Activated CD4-positive, alpha-beta memory T cell treated with anti-CD3 and anti-CD28 coated beads, Interleukin-2, amount 10 ng/mL, durations not matched to agents 7 days and 5 days (primary cell): Measurements from ENCODE around the gene IMP3. TPM values are rescaled to one million over a fixed set of nuclear protein-coding genes. Genes with fewer than 3 reads are reported as not detected.
"Not testable (repeated sequence)": the region's sequence is repeated elsewhere in the genome, so short reads cannot be mapped to it uniquely, and the experiment has no call there.

Experiments
- CTCF ChIA-PET: fragments of 350-600 bp; sonication (Branson Sonifier 250); formaldehyde crosslinking; loops from one replicate; lab custom pipeline; 2021; ENCODE audit warnings: antibody characterized with exemption, inconsistent platforms; lab: Charles Lee
- POLR2A ChIA-PET: fragments of 350-600 bp; sonication (Branson Sonifier 250); formaldehyde crosslinking; loops from one replicate; lab custom pipeline; 2021; ENCODE audit warnings: antibody characterized with exemption; lab: Charles Lee
- DNase-seq: peaks from one replicate; pipeline ENCODE4 v3.0.0-alpha.2; 2020
- H3K27ac Mint-ChIP-seq: one replicate; pipeline ENCODE4 v1.8.0; 2021; ENCODE audit warnings: mild to moderate bottlenecking, mixed read lengths
- H3K27me3 Mint-ChIP-seq: one replicate; pipeline ENCODE4 v1.8.0; 2021; ENCODE audit warnings: mixed read lengths
- H3K36me3 Mint-ChIP-seq: one replicate; pipeline ENCODE4 v1.8.0; 2021; ENCODE audit warnings: low read depth, mixed read lengths
- H3K4me1 Mint-ChIP-seq: one replicate; pipeline ENCODE4 v1.8.0; 2021; ENCODE audit warnings: mixed read lengths
- H3K4me3 Mint-ChIP-seq: one replicate; pipeline ENCODE4 v1.8.0; 2021; ENCODE audit warnings: mild to moderate bottlenecking, mixed read lengths
- H3K9me3 Mint-ChIP-seq: one replicate; pipeline ENCODE4 v1.8.0; 2021; ENCODE audit warnings: mixed read lengths
- total RNA-seq, 2 experiments: library from RNA; stranded (reverse); gene quantifications; one replicate each; pipeline ENCODE4 v1.2.3, GENCODE V29; 2021

The IMP3 gene
- total RNA-seq, 2 experiments from 2014 or later, result 72.3 to 75.5 TPM

DNA sequence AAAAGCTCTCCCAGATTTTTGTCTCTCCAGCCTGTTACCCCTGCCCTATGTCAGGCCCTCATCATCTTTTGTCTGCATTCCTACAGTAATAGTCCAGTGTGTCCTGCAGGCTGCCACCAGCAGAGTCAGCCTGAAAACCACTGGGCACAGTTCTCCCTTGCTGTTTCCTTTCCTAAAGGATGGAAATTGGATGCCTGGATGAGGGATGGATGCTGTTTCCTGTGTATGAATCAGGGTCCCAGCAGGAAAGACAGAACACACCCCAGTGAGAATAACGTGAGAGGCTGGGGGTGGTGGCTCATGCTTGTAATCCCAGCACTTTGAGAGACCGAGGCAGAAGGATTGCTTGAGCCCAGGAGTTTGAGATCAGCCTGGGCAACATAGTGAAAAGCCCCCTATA is 4.4 kb upstream of the IMP3 start:
- Mint-ChIP-seq H3K36me3 (peaks cover 3% of the 10 kb centered on the region), H3K4me3 (no peak overlapping the region), H3K4me1 (peaks cover 19% of the 10 kb centered on the region), H3K9me3 (no peaks in the 10 kb centered on the region), H3K27me3 (peaks cover 10% of the 10 kb centered on the region), H3K27ac (no peak overlapping the region)
- ChIA-PET CTCF (interaction anchor here (1.1 kb wide), 1 partner anchor 277 kb away, joined by 4 read pairs; no protein-coding TSS in a partner anchor), POLR2A (interaction anchor here (1.1 kb wide), 1 partner anchor 38 kb away, joined by 3 read pairs; no protein-coding TSS in a partner anchor)
- DNase-seq, result no peak

DNA sequence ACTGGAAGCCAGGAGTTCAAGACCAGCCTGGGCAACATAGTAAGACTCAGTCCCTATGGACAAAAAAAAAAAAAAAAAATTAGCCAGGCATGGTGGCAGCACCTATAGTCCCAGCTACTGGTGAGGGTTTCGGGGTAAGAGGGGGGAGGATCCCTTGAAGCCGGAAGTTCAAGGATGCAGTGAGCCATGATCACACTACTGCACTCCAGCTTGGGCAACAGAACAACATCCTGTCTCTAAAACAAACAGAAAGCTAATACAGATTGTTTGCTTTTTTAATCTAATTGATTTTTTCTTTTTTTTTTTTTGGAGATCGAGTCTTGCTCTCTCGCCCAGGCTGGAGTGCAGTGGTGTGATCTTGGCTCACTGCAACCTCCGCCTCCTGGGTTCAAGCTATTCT is 1.6 kb upstream of the IMP3 start:
- Mint-ChIP-seq H3K4me3 (no peak overlapping the region), H3K36me3 (peaks cover 23% of the 10 kb centered on the region), H3K27me3 (peaks cover 3% of the 10 kb centered on the region), H3K4me1 (peaks cover 34% of the 10 kb centered on the region), H3K27ac (no peak overlapping the region), H3K9me3 (no peaks in the 10 kb centered on the region)
- DNase-seq, result no peak
- ChIA-PET POLR2A (interaction anchor here (4.0 to 8.9 kb wide), 7 partner anchors 10 to 273 kb away, joined by 20 to 188 read pairs (median 78); partner anchors contain the start of genes MAN2C1, PTPN9, SIN3A and SNUPN), CTCF (interaction anchor here (0.8 to 6.4 kb wide), 11 partner anchors 10 to 274 kb away, joined by 3 to 56 read pairs (median 22); partner anchors contain the start of genes MAN2C1, PTPN9, SIN3A and SNUPN)

DNA sequence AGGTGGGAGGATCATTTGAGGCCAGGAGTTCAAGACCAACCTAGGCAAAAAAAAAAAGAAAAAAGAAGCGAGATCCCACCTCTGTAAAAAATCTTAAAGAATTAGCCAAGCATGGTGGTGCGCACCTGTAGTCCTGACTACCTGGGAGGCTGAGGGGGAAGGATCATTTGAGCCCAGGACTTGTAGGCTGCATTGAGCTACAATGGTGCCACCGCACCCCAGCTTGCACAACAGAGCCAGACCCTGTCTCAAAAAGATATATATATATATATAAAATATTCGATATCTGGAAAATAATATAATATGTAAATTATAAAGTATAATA is 1.1 kb upstream of the IMP3 start:
- H3K36me3 Mint-ChIP-seq, result peaks cover 23% of the 10 kb centered on the region
- H3K9me3 Mint-ChIP-seq, result no peaks in the 10 kb centered on the region
- H3K4me1 Mint-ChIP-seq, result peaks cover 36% of the 10 kb centered on the region
- ChIA-PET CTCF (interaction anchor here (0.8 to 6.4 kb wide), 15 partner anchors 11 to 273 kb away, joined by 3 to 56 read pairs (median 6); partner anchors contain the start of genes MAN2C1, PTPN9, SIN3A and SNUPN), POLR2A (interaction anchor here (1.5 to 8.9 kb wide), 10 partner anchors 10 to 273 kb away, joined by 6 to 188 read pairs (median 60); partner anchors contain the start of genes MAN2C1, PTPN9, SIN3A and SNUPN)
- peak overlapping the region; percentile 94 for H3K27ac Mint-ChIP-seq
- H3K27me3 Mint-ChIP-seq, result no peaks in the 10 kb centered on the region
- H3K4me3 Mint-ChIP-seq, result peak overlapping the region; percentile 86
- DNase-seq, result peak; percentile 19

DNA sequence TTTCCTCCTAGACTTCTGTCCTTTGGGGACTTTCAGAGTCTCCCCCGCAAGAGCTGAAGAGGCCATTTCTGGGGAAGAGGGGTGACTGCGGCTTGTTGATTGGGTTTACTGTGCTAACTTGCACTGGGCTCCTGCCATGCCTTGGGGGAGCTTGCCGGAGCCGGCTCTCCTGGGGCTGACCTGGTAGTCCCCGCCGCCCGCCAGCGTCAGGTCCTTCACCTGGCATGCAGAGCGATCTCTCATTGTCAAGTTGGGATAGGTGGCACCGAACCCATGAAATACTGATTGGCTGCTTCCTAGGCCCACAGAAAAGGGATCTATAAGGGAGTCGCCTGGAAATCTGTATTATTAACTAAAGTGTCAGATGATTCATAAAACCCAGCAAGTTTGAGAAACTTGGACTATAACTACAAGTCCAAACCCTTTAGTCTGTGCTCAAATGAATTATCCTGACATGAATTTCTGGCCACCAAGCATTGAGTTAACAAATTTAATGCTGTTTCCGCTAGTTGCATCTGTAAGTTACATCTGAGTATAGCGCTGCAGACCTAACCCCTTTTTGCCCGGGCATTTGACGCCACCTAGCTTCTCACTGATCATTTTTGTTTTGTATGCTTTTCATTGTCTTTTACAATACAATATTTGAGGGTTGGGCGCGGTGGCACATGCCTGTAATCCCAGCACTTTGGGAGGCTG is 607 bp upstream of the IMP3 start:
- Mint-ChIP-seq H3K4me1 (peaks cover 41% of the 10 kb centered on the region), H3K9me3 (no peaks in the 10 kb centered on the region), H3K27me3 (no peaks in the 10 kb centered on the region), H3K27ac (peak overlapping the region; percentile 94), H3K36me3 (peaks cover 23% of the 10 kb centered on the region), H3K4me3 (peak overlapping the region; percentile 86)
- ChIA-PET POLR2A (interaction anchor here (0.6 to 8.9 kb wide), 33 partner anchors 9 to 617 kb away, joined by 3 to 188 read pairs (median 5); partner anchors contain the start of genes COMMD4, FBXO22, MAN2C1 and PPCDC), CTCF (interaction anchor here (0.6 to 6.4 kb wide), 21 partner anchors 10 to 869 kb away, joined by 3 to 56 read pairs (median 5); partner anchors contain the start of genes MAN2C1, PTPN9, SIN3A and SNUPN)
- peak; percentile 73 for DNase-seq

DNA sequence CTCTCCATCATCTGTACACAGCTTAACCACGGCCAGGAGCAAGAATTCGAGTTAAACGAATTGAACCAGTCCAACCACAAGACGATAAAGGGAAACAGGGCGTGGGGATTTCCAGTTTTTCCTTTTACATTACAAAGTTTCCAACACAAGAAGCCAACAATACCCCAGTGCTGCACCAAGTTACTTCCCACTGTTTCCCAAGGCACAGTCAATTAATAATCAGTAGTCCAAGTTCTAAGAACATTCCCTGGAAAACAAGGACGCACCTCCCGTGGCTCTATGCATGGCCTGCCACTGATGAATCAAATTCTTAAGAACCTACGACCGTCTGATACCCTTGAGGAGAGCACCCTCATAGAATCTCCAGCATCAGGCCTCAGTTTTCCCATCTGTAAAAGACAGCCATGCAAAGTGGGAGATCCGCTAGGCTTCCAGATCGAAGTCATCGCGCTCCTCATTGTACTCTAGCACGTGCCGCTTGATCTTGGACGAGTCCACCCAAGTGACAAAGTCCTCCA is 774 bp downstream of the IMP3 start:
- POLR2A ChIA-PET, result interaction anchor here (0.7 to 8.9 kb wide), 34 partner anchors 8 to 616 kb away, joined by 3 to 188 read pairs (median 5); partner anchors contain the start of genes COMMD4, MAN2C1, PPCDC and PTPN9

DNA sequence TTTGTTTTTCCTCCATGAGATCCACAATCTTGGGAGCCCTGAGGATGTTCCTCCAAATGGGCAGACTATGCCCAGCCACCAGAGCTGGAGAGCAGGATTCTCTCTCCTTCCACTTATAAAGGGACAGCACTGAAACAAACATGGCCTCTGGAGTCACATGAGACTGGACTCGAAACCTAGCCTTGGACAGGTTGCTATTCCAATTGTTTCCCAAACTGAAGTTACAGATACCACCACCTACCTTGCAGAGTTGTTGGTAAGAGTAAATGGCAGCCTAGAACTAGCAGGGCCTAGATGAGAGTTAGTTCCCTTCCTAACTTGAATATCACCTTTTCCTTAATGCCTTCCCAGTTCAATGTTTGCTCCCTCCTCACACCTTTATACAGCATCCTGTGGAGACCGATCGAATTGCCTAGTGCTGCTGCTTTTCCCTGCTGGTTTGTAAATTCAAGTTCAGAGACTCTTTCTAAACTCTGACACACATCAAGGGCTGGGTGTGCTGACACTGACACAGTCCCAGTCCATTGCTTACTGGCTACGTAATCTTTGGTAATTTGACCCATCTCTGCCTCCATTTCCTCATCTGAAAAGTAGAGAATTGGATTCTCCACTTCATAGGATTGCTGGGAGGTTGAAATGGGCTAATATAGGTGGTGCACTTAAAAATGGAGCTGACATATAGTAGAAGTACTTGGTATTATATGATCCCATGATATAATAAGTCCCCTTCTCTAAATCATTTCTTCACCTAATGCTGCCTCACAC is 2.6 kb downstream of the IMP3 start:
- Mint-ChIP-seq H3K27me3 (no peaks in the 10 kb centered on the region), H3K4me1 (peaks cover 43% of the 10 kb centered on the region), H3K4me3 (peak overlapping the region; percentile 86), H3K27ac (no peak overlapping the region), H3K36me3 (peaks cover 23% of the 10 kb centered on the region), H3K9me3 (no peaks in the 10 kb centered on the region)
- POLR2A ChIA-PET, result interaction anchor here (1.0 to 8.9 kb wide), 9 partner anchors 10 to 269 kb away, joined by 3 to 188 read pairs (median 74); partner anchors contain the start of genes MAN2C1, PTPN9, SIN3A and SNUPN
- DNase-seq, result no peak
- CTCF ChIA-PET, result interaction anchor here (1.0 to 6.4 kb wide), 6 partner anchors 11 to 269 kb away, joined by 3 to 56 read pairs (median 6); partner anchors contain the start of genes MAN2C1, PTPN9 and SNUPN

More for the DNA sequence above, 774 bp downstream of the IMP3 start:
- peak overlapping the region; percentile 86 for H3K4me3 Mint-ChIP-seq
- CTCF ChIA-PET, result interaction anchor here (0.9 to 6.4 kb wide), 14 partner anchors 9 to 271 kb away, joined by 3 to 56 read pairs (median 12); partner anchors contain the start of genes MAN2C1, PTPN9, SIN3A and SNUPN
- peaks cover 23% of the 10 kb centered on the region for H3K36me3 Mint-ChIP-seq
- H3K9me3 Mint-ChIP-seq, result no peaks in the 10 kb centered on the region
- H3K4me1 Mint-ChIP-seq, result peaks cover 43% of the 10 kb centered on the region
- DNase-seq, result no peak
- peak overlapping the region; percentile 94 for H3K27ac Mint-ChIP-seq
- no peaks in the 10 kb centered on the region for H3K27me3 Mint-ChIP-seq

DNA sequence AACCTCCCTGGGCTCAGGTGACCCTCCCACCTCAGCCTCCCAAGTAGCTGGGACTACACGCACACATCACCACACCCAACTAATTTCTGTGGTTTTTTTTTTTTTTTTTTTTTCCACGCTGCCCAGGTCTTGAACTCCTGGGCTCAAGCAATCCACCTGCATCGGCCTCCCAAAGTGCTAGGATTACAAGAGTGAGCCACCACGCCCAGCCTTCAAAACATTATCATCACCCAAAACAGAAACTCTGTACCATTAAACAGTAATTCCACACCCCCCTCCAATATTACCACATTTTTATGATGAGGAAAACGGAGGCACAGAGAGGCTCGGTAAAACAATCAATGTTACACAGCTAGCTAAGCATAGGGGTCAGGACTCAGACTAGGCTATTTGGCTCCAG is 4.0 kb downstream of the IMP3 start:
- peaks cover 23% of the 10 kb centered on the region for H3K36me3 Mint-ChIP-seq
- no peak overlapping the region for H3K4me3 Mint-ChIP-seq
- POLR2A ChIA-PET, result interaction anchor here (1.3 to 8.9 kb wide), 2 partner anchors 10 to 57 kb away, joined by 4 to 162 read pairs; partner anchors contain the start of genes PTPN9 and SNUPN
- DNase-seq, result no peak
- peaks cover 37% of the 10 kb centered on the region for H3K4me1 Mint-ChIP-seq
- no peak overlapping the region for H3K27ac Mint-ChIP-seq
- H3K27me3 Mint-ChIP-seq, result no peaks in the 10 kb centered on the region
- CTCF ChIA-PET, result interaction anchor here (1.1 to 6.4 kb wide), 3 partner anchors 10 to 127 kb away, joined by 3 to 56 read pairs (median 4); partner anchors contain the start of genes SNUPN and SNX33
- no peaks in the 10 kb centered on the region for H3K9me3 Mint-ChIP-seq

DNA sequence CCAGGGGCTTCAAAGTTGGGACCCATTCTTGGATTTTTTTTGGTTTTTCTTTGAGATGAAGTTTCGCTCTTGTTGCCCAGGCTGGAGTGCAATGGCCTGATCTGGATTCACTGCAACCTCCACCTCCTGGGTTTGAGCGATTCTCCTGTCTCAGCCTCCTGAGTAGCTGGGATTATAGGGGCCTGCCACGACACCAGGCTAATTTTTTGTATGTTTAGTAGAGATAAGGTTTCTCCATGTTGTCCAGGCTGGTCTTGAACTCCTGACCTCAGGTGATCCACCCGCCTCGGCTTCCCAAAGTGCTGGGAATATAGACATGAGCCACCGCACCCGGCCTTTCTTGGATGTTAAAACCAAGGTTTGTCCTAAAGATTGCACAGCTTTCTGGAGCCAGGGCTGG is 6.1 kb downstream of the IMP3 start:
- H3K27ac Mint-ChIP-seq, CTCF ChIA-PET, H3K9me3 Mint-ChIP-seq, H3K27me3 Mint-ChIP-seq, DNase-seq, H3K4me3 Mint-ChIP-seq: not testable (repeated sequence)
- Mint-ChIP-seq H3K36me3 (peaks cover 16% of the 10 kb centered on the region), H3K4me1 (peaks cover 30% of the 10 kb centered on the region)
- POLR2A ChIA-PET, result interaction anchor here (0.8 to 8.9 kb wide), 5 partner anchors 8 to 266 kb away, joined by 3 to 162 read pairs (median 3); partner anchors contain the start of genes MAN2C1 and SNUPN

DNA sequence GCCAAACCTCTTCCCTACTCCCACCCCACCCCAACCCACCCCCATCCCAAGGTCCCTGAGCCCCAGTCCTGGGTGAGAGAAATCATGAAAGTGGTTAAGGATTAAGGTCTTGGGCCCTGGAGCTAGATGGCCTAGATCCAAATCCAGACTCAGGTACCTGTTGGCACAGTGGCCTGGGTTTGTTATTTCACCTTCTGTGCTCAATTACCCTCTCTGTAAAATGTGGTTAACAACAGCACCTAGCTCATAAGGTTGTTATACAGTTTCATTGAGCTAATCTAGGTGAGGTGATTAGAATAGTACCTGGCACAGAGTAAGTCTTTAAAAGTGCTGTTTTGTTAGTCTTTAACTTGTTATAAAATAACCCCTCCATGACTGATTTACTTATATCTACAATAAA is 8.1 kb downstream of the IMP3 start:
- H3K4me3 Mint-ChIP-seq, result no peak overlapping the region
- peaks cover under 1% of the 10 kb centered on the region for H3K36me3 Mint-ChIP-seq
- ChIA-PET POLR2A (interaction anchor here (0.7 to 3.6 kb wide), 2 partner anchors 8 to 34 kb away, joined by 4 to 14 read pairs; partner anchors contain the start of gene IMP3), CTCF (interaction anchor here (1.0 kb wide), 1 partner anchor 34 kb away, joined by 4 read pairs; no protein-coding TSS in a partner anchor)
- no peak for DNase-seq
- H3K27me3 Mint-ChIP-seq, result no peaks in the 10 kb centered on the region
- peaks cover 19% of the 10 kb centered on the region for H3K4me1 Mint-ChIP-seq
- no peak overlapping the region for H3K27ac Mint-ChIP-seq
- no peaks in the 10 kb centered on the region for H3K9me3 Mint-ChIP-seq

DNA sequence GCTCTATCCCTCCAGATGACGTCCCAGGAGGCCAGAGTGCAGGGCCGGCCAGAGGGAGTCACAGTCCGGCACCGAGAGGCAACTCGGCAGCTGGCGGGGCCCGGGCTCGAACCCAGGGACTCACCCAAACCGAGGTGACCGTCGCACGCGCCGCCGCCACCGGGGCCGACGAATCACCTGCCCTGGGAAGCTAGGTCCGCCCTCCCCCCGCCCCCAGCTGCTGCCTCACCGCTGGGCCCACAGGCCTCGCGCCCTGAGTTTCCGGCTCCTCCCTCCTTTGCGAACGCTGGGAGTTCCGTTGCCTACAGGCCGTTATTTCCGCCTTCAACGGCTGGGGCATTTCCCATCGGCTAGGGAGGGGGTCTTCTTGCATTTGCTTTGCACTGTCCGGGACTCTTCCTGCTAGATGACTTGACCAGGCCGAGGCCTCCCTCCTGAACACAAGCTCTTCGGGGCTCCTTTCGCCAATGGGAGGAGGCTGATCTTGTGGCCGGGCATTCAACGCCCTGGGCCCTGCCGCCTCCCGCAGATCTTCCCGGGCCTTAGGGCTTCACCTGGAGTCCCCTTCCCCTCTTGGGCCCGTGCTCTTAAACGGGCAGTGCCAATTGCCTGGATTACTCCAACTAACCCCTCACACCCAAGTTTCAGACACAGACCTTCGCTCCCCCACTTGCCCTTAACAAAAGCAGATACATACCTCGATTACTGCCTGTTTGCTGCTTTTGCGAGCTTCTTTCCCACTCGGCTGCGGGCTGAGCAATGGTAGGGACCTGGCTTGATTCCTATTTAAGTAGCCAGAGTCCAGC is 14.3 kb downstream of the IMP3 start, which contains the start of gene SNUPN:
TSS of gene SNUPN (minus strand) at position 184 of the 806 bp plus-strand sequence. CDS start 4,674 bp downstream, outside the sequence.
- H3K27me3 Mint-ChIP-seq, result no peaks in the 10 kb centered on the region
- peak; percentile 96 for DNase-seq
- POLR2A ChIA-PET, result interaction anchor here (0.9 to 5.9 kb wide), 26 partner anchors 9 to 1086 kb away, joined by 3 to 162 read pairs (median 4); partner anchors contain the start of genes COX5A, IMP3, MAN2C1 and PPCDC
- no peaks in the 10 kb centered on the region for H3K9me3 Mint-ChIP-seq
- CTCF ChIA-PET, result interaction anchor here (0.6 to 4.2 kb wide), 14 partner anchors 13 to 580 kb away, joined by 3 to 56 read pairs (median 6); partner anchors contain the start of genes IMP3, MAN2C1, PTPN9 and SIN3A
- peak within 1 kb of the TSS; percentile 93 for H3K4me3 Mint-ChIP-seq
- H3K27ac Mint-ChIP-seq, result peak within 1 kb of the TSS; percentile 96
- H3K36me3 Mint-ChIP-seq, result peaks cover 19% of the 10 kb centered on the region
- H3K4me1 Mint-ChIP-seq, result peaks cover 38% of the 10 kb centered on the region

DNA sequence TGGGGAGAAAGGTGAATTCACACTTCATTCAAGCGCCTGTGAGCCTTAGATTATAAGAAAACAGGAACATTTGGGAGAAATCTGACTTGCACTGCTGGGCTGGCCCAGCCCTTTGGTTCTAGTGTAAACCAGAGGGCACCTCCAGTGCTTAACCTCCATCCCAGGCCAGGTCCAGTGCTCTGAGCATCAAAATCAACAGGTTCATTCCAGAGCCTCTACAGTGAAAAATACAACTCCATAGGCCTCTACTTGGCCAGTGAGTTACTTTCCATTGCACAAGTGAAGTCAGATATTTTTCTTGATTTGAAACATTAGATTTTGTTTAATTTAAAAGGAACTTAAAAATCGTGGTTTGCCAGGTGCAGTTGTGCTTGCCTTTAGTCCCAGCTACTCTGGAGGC is 17.5 kb downstream of the IMP3 start:
- Mint-ChIP-seq H3K4me1 (peaks cover 44% of the 10 kb centered on the region), H3K4me3 (no peak overlapping the region), H3K27me3 (no peaks in the 10 kb centered on the region), H3K27ac (peak overlapping the region; percentile 8), H3K36me3 (peaks cover 32% of the 10 kb centered on the region), H3K9me3 (no peaks in the 10 kb centered on the region)
- CTCF ChIA-PET, result no interaction called here
- POLR2A ChIA-PET, result interaction anchor here (2.3 kb wide), 1 partner anchor 16 kb away, joined by 10 read pairs; no protein-coding TSS in a partner anchor
- DNase-seq, result no peak
